ENCODE results near the gene RINL.

RINL gene

DNA sequence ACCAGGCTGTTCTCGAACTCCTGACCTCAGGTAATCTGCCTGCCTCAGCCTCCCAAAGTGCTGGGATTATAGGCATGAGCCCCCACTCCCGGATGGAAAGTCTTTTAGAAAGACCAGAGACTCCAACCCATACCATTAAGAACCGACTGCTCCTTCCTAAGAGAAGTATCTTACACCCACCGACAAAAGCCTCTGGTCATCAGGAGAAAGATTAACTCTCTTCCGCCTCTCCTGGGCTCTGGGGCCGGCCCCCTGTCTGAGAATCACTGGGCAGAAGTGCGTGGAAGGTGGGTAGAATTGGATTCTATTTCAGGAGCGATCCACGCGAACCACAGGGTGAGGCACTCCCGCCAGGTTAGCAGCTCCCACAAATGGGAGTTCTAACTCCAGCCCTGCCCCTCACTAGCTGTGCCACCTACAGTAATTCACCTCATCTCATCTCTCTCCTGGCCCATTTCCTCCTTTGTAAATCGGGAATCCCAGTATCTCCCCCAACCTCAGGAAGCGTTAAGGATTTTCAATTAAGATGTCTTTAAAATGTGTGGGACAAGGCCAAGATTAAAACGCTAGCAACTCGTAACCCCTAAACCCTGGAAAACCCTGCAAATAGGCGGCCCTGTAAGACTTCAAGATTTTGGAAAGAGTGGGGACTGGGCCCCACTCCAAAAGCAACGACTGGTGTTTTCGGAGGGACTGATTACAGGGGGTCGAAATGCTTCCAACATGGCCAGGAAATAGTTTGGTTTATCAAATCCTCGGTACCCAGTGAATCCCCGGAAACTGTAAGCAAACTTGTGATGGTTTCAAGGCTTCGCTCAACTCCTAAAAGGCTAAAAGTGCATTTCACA lies 29.6 kb downstream of the RINL start:
- DNase-seq, result no peak

DNA sequence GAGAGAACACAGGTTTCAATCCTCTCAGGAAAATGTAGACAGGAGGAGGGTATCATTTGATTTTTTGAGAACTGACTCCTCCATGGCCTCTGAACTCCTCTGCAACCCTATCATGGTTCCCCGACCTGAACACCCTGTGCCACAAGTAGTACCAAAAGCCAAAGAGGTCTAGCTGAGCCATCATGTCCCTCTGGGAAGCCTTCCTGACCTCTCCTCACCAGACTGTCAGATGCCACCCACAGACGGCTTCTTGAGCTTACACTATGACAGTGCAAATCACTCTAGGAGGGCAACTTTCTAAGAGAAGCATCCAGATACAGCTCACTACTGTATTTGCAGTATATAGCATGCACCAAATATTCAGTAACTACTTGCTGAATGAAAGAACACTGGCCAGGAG lies 32.0 kb downstream of the RINL start:
- no peak for DNase-seq

- DNase-seq, result no peak
Observed at GRCh38 chr19:38845374-38846024, 32.6 kb downstream of the RINL start.

DNA sequence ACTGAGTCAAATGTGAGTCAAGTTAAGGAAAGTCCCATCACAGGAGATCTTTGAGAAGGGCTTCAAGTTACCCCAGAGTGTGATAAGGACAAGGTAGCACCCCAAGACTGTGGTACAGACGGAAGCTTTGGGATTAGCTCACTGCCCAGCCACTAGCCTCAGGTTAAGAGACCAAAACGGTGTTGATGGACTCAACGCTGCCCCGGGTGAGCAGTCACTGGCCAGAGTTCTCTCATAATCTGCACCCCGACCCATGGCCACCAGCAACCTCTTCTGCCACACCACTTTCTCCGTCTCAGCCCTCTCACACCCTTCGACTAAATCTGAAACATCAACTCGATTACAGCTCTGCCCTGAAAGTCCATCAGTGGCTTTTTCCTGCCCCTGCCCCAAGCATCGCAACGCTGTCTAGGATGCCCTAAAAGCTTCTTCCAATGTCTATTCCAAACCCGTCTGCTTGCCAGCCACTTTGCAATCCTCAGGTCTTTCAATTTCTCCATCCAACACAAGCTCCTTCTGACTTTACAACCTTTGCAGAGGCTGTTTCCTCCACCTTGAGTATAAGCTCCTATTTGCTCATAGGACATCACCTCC lies 33.9 kb downstream of the RINL start:
- DNase-seq, result no peak

GRCh38 chr19:38843175-38843758 lies 34.8 kb downstream of the RINL start:
- DNase-seq, result no peak

GRCh38 chr19:38842439-38843174 lies 35.5 kb downstream of the RINL start:
- peak; percentile 73 for DNase-seq

DNA sequence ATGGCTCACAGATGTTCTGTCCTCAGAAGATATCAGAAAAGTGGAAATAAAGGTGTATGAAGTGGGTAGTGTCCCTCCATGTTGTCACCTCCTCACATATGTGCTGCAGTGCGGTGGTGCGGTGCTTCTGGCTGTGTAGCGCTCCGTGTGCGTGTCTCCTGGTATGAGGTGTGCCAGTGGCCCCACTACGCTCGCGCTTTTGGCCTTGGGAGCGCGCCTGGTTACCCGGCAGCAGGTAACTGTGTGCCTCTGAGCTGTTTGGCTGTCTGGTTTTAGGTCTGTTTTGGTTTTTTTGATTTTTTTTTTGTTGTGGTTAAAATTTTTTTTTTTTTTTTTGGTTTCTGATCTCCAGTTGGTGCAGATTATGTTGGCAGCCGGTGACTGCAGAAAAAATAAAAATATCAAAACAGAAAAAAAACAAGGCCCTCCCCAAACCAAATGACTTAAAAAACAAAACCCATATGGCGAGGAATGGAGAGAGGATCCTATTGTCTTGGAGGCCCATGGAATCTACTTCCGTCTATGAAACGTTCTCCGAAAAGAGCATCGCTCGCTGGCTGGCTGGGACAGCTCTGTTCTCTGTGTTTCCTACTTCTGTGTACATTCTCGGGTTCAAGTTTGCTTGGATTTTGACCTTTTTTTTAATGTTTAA lies 36.2 kb downstream of the RINL start:
- DNase-seq, result no peak

DNA sequence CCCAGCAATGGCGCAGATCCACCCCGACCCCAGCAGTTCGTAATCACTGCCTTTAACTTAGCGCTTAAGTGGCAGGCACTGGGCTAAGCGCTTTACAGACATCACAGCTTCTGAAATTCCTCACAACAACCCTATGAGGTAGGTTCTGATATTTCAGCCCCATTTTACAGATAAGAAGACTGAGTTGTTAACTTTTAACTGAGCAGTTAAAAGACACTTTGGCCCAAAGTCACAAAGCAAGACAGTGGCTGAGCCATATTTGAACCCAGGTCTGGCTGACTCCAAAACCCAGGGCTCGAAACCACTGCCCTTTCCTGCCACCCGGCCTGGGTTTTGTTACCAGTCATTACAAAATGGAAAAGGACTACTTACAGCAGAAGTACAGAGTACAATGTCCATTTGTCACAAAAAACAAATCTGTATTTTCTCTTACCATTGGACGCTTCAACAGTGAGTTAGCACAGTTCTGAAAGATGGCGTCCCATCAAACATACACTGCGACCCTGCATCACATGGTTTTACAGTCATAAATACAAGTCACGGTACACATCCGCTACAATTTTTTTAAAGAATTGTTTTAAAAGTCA lies 36.8 kb downstream of the RINL start:
- DNase-seq, result no peak

- no peak for DNase-seq
Observed at GRCh38 chr19:38840583-38840968, 37.5 kb downstream of the RINL start.

DNA sequence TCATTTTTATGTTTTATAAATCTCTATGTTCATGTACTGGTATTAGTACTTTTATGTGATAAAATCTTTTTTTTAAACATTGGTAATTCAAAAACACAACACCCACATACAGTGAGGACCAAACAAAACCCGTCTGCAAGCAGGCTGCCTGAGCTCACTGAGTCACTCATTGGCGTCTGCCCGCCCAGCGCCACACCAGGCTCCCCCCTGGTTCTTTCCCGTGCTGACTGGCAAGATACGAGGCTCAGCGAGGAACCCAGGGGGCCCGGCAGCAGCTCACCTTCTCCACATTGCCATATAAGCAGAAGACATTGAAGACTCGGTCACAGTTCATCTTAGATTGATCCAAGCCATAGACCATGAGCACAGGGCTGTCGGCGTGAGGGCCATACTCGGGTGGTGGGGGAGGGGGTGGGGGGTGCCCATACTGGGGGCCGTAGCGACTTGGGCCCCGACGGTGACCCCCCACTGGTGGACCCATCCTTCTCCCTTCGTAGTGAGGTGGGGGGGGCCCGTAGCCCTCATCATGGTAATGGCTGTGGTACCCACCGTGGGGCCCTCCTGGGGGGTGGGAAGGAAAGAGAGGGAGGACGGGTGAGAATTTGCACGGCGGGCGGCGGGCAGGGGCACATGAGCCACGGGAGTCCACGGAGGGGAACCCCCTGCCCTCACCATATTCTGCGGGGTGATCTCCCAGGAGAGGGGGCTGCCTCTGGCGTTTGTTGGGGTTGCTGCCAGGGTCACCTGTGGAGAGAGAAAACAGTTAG lies 38.1 kb downstream of the RINL start:
- peak; percentile 55 for DNase-seq

GRCh38 chr19:38838986-38839761 lies 38.9 kb downstream of the RINL start:
- DNase-seq, result no peak

- peak; percentile 76 for DNase-seq
Observed at GRCh38 chr19:38838208-38838985, 39.7 kb downstream of the RINL start.

DNA sequence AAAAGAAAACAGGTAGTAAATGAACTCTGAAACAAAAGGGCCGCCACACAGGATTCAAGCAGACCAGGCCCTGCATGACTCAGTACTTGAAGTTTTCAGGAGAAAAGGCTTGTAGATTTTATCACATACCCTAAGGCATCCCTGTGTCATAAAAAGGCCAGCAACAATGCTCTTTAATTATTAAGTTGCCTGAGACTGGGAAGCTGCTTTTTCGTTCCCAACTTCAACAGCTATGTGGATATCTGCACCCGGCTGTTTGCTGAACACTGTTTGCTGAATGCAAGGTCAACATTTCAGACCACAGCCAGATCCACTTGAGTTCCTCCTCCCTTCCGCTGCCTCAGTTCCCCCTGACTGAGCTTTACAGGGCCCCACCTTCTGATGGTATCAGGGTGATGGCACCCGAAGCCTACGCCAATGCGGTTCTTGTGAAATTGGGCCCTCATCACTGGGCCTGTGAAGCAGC lies 40.4 kb downstream of the RINL start:
- no peak for DNase-seq

DNA sequence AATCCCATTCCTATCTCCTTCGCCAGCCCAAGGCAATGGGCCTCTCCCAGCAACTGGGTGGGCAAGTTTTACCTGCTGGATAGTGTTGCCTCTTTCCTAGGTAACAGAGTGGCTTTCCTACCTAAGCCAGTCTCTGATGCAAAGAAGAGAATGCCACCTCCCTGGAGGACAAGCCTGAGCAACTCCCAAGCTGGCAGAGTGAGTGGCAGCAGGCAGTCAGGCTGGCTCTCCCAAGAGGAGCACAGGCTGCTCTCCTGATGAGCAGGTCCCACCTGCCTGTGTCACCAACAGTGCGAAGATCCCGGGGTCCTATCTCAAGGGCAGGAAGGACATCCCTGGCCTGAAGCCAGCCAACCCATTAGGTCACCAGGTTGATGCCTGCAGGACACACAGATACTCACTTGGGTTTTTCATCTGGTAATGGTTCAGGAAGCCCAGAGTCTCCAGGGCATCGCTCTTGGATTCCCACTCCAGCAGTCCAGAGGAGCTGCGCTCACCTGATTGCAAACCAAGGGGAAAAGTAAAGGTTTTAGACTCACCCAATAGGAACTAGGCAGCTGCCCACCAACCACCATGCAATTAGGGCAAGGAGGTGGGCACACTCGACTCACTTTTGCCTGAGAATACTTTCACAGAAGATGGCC lies 41.0 kb downstream of the RINL start:
- no peak for DNase-seq

DNA sequence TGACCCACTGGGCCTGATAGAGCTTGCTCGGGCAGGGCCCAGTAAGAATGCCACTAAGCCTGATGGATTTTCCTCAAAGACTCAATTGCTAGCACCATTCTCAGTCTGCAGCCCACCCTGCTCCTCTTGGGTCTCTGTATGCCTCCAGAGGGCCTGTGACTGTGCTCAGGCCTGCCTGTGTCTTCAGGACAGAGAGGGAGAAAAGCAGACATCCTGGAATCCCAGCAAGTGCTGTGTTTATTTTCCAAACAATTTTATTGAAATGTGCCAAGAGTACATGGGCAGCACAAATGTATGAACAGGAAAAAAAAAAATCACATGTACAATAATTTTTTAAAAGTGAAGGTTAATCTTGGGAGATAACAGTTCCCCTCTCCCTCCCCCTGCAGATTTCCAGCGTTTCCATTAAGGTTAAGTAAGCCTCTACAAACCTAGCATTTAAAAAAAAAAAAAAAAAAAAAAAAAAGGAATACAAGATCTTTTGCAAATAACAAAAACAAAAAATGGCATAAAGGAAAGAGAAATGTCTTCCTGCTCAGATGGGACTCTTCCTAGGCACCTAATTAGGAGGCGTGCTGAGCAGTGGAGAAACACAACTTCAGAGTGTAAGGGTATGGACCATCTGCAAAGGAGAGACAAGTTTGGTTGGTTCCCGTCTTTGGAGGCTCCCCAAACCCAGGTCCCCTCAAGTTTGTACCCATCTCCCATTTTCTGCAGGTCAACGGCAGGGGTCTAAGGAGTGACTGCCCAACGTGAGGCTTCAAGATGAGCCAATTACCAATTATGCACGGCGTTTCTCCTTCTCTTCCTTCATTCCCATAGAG lies 41.7 kb downstream of the RINL start:
- DNase-seq, result no peak

DNA sequence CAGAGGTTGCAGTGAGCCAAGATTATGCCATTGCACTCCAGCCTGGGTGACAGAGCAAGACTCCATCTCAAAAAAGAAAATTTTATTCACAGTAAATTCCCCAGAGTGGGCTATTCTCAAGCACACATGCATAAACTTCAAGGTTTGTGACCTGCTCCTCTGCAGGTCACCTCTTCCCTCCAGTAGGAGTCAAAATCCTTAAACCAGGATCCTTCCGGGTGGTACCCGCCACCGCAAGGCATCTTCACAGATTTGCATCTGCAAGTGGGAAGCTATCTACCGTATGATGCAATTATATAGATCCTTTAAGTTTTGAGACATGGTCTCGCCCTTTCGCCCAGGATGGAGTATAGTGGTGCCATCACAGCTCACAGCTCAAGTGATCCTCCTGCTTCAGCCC lies 43.5 kb downstream of the RINL start:
- DNase-seq, result no peak

DNA sequence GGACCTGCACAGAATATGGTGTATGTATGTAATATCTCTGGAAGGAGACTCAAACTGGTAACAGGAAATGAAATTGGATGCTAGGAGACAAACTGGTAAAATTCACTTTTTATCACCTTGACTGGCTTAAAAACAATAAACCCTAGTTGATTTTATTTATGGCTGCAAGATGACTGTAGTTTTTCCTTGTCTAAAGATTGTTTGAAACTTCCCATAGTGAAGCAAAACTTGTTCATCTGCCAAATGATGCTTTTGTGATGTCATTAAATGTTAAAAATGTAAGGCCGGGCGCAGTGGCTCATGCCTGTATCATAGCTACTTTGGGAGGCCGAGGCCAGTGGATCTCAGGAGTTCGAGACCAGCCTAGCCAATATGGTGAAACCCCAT lies 44.0 kb downstream of the RINL start:
- no peak for DNase-seq

DNA sequence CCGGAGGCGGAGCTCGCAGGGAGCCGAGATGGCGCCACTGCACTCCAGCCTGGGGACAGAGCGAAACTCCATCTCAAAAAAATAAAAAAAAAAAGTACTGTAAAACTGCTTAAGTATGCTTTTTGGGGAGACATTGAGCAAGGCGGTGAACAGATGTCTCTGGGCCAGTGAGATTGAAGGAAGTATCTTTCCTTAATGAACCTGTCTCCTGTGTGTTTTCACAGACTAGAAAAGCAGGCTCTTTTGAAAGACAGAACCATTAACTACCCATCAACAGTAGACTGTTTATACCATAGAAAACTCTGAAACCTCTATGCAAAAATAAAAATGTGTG lies 45.0 kb downstream of the RINL start:
- DNase-seq, result no peak

Data from stimulated activated CD8-positive, alpha-beta memory T cell treated with anti-CD3 and anti-CD28 coated beads, Interleukin-4, amount 100 ng/mL, for 48 hours (primary cell).